GM12891 (cell line): ENCODE measurements around the gene GPS1.

Source experiments
- DNase-seq: peaks from one replicate; pipeline ENCODE4 v3.0.0; 2011; ENCODE audit warnings: low spot score; ENCODE audit not compliant: insufficient read length
- FAIRE-seq: peaks from 2 replicates; lab custom pipeline; 2011; peaks lifted over from hg19 to GRCh38; lab: Jason Lieb, UNC
- PAX5 ChIP-seq: IDR thresholded peaks from 2 replicates; pipeline ENCODE4 v1.6.1; 2011; ENCODE audit warnings: low read length, moderate library complexity, mild to moderate bottlenecking; ENCODE audit not compliant: insufficient read depth, severe bottlenecking
- POLR2A ChIP-seq: IDR thresholded peaks from 2 replicates; pipeline ENCODE4 v1.6.1; 2011; ENCODE audit warnings: low read depth, low read length, control low read depth
- POLR2AphosphoS5 ChIP-seq: IDR thresholded peaks from 2 replicates; pipeline ENCODE4 v1.6.1; 2011; ENCODE audit warnings: low read depth, low read length, control low read depth
- POU2F2 ChIP-seq: IDR thresholded peaks from 2 replicates; pipeline ENCODE4 v1.6.1; 2011; ENCODE audit warnings: low read depth, mild to moderate bottlenecking, control low read depth, low read length, moderate library complexity
- SPI1 ChIP-seq: IDR thresholded peaks from 2 replicates; pipeline ENCODE4 v1.6.1; 2011; ENCODE audit warnings: low read depth, low read length, control low read depth
- TAF1 ChIP-seq: IDR thresholded peaks from 2 replicates; pipeline ENCODE4 v1.6.1; 2011; ENCODE audit warnings: low read depth, low read length, control low read depth

The GPS1 gene

DNA sequence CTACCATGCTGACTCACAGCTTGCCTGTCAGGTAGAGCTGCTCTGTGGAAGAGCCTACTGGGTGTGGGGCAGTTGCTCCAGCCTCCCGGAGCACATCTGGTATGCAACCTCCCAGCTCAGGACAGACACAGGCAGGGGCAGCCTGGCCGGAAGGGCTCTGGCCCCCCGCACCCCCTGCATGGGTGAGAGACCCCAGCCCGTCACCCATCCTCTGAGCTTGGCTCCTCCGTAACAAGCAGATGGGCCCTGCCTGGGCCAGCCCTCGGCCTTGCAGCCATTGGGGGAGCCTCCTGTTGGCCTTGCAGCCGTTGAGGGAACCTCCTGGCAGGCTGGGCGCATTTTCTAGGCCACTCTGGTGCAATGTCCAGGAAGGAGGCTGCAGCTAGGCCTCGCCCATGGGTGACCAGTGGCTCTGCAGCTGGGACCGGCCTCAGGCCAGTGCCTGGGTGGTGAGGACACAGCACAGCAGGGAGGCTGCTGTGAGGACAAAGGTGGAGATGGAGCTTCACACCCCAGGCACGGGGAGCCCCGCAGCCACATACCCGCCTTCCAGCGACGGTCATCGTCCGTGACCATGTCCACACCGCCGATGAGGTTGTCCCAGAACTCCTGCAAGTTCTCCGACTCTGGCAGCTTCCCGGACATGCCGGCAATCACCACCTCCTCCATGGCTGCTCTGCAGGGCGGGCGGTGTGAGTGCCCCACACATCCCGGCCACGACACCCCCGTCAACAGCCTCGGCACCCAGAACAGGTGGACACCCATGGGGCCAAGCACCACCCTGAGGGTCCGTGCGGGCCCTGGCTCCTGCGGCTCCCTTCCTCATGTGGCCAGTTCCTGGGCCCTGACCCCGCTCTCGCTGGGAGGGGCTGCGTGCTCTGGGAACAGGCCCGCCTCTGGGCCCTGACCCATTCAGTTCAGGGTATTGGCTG lies 44.3 kb downstream of the GPS1 start:
- DNase-seq (no peak), FAIRE-seq (peak; percentile 66)
- TF ChIP-seq TAF1 (no peak), PAX5 (no peak), POU2F2 (no peak), POLR2AphosphoS5 (no peak), SPI1 (no peak), POLR2A (no peak)

DNA sequence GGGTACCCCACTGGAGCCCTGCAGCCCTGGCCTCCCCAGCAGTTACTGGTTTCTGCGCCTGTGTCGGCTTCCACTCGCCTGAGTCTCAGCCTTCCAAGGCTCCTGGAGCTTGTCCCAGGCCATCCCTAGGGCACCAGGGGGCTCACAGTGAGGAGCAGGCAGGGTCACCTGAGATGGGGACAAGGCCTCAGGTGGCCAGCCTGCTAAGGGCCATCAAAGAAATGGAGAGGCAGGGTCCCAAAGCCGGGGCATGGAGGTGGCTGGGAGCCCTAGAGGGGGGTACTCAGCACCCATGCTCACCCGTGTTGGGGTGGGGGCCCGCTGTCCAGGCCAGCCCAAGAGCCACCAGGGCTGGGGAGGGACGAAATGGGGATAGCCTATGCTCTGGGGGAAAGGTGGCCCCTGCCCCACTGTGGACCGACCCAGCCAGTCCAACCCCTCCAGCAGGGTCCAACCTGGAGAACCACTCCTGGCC lies 45.0 kb downstream of the GPS1 start:
- TF ChIP-seq POLR2A, result no peak
- no peak for TF ChIP-seq POU2F2
- no peak for TF ChIP-seq POLR2AphosphoS5
- no peak for TF ChIP-seq SPI1
- no peak for TF ChIP-seq TAF1
- DNase-seq, result no peak
- no peak for FAIRE-seq

DNA sequence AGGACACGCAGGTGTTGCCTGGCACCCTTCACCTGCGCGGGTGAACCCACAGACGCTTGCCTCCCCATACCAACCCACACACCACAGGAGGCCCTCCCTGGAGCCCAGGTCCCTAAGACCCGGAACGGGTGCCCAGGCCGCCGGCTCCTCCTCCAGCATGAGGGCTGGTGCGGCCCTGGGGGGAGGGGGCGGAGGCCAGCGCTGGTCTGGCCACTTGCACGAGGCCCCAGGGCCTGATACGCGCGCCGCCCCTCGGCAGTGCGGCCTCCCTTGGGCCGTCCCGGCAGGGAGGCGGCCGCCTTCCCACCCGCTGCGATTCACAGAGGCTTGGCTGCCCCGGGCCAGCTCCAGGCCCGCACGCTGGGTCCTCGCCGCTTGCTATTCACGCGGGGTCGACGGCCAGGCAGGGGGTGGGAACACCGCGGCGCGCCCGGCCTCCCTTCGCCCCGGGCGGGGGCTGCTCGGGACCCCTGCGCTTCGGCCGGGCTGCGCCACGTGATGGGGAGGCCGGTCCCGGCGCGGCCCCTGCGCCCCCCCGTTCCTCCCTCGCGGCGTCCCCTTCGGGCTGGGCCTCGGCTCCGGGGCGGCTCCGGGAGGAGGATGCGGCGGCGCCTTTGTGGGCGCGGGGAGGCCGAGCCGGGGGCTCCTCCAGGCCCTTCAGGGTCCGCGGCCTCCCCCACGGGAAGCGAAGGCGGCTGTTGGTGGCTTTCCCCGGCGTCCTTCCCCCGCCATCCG lies 45.7 kb downstream of the GPS1 start:
- DNase-seq (peak; percentile 74), FAIRE-seq (peak; percentile 85)
- TF ChIP-seq POLR2A (no peak), POU2F2 (no peak), SPI1 (no peak), POLR2AphosphoS5 (no peak), PAX5 (no peak), TAF1 (no peak)

DNA sequence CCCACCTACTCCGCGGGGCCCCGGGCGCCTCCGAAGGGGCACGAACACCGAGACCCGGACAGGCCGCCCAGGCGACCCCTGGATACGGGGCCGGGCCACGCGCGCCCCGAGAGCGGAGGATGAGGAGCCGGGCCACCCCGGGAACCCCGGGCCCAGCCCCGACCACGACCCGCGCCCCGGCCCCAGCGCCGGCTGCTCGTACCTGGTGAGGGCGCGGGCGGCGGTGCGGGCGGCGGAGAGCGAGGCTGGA lies 46.1 kb downstream of the GPS1 start:
- FAIRE-seq (no peak), DNase-seq (no peak)
- no peak for TF ChIP-seq POLR2A
- no peak for TF ChIP-seq SPI1
- TF ChIP-seq PAX5, result no peak
- TF ChIP-seq POU2F2, result no peak
- TF ChIP-seq POLR2AphosphoS5, result no peak
- TF ChIP-seq TAF1, result no peak

DNA sequence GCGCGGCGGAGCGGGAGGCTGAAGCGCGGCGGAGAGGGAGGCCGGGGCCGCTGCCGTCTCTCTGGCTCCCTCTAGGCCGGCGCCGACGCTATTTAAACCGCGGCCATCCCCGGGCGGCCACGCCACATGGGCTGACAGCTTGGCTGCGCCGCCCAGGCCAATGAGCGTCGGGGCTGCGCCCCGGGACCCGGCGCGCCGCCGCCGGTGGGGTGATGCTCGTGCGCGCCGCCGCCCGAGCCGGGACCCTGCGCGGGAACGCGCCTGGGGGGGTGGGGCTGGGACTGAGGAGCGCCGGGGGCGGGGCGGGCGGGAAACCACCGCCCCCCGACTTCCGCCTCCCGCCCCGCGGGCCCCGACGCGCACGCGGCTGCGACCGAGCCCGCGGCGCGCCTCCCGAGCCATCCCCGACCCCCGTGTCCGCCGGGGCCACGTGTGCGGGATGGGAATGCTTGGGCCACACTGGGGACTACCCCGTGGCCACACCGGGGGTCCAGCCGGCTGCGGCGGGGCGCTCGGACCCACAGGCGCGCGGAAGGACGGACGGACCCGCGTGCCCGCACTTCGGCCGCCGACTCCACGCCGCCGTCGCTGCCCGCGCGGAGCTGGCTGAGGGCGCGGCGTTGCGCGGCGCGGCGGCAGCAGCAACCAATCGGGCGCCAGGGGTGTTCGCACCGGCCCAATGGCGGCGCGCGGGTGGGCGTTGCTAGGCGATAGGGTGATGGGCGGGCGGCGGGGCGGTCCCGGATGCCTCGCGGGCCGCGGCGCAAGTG lies 46.7 kb downstream of the GPS1 start, which contains the start of gene FASN:
TSS of gene FASN (minus strand) at position 68 of the 770 bp plus-strand sequence. CDS start 1,791 bp downstream, outside the sequence.
- peak; percentile 91 for TF ChIP-seq POLR2AphosphoS5
- peak; percentile 94 for TF ChIP-seq POLR2A
- no peak for TF ChIP-seq PAX5
- TF ChIP-seq TAF1, result peak; percentile 89
- no peak for TF ChIP-seq SPI1
- peak; percentile 67 for TF ChIP-seq POU2F2
- peak; percentile 98 for FAIRE-seq

DNA sequence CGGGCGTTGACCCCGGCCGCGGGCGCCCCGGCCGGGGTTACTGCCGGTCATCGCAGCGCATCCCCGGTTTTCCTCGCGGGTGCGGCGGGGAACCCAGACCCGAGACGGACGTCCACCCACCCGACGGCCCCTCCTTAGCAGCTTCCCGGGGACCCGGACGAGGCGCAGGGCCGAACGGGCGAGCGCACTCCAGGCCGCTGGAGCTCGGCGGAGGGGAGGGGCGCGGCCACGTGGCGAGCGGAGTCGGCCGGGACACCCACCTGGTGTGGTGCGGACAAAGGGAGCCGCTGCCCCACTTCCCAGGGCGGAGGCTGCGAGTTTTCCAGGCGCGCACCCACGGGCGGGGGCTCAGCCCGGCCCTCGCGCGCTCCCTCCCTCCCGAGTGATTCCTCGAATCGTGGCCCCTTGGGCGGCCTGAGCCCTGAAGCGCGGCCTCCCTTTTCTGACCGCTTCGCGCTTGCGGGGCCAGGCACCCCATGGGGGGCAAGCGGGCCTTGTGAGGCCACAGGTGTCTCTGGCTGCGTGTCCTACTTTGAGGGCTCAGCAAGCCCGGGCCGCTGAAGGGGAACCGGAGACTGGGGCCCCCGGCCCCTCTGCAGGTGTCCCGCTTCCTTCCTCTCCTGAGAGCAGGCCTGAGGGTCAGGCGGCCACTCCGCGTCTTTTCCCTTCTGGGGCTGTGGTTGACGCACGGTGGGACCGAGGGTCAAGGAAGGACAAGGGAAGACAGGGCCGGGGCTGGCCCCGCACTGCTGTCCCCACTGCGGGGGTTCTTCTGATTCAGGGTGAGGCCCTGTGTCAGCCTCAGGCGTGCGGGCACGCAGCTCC lies 47.5 kb downstream of the GPS1 start:
- TF ChIP-seq POU2F2 (no peak), POLR2AphosphoS5 (0 out of 2 replicates have a peak, but pooled peaks have one; percentile 12)
- FAIRE-seq (no peak), DNase-seq (no peak)

More for the DNA sequence above, 46.7 kb downstream of the GPS1 start, which contains the start of gene FASN:
- peak; percentile 100 for DNase-seq

DNA sequence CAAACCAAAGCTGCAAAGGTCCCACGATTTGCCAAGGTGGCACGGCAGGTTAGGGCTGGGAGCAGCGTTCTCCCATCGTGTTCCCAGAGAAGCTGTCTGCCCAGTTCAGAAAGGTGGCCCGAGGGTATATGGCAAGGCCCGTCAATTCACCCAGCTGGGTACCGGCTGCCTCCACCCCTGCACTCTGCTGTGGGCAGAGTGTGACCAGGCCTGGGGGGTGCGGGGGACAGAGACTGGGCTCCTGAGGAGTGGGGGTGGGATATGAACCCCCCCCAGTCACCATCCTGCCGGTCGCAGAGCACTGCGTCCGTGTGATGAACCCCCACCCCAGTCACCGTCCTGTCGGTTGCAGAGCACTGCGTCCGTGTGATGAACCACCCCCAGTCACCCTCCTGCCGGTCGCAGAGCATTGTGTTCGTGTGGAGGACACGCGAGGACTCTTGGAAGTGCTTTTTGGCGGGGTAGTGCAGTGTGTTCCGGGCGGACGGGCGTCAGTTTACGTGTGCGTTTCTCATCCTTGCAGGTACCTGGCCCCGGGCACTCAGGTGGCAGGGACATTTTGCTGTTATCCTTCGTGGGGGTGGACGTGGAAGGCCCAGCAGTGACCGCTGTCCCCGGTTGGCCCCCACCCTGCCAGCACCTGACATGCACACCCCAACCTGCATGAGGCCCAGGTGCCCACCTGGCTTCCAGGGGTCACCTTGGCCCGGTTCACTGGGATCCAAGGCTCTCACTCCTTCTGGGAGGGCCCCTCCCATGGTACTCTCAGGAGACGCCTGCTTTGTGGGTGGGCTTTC lies 49.0 kb downstream of the GPS1 start:
- no peak for DNase-seq
- FAIRE-seq, result no peak
- no peak for TF ChIP-seq POLR2AphosphoS5
- no peak for TF ChIP-seq POU2F2
- peak; percentile 18; the same call in 1 of the 2 replicates for TF ChIP-seq POLR2A
- TF ChIP-seq SPI1, result no peak

DNA sequence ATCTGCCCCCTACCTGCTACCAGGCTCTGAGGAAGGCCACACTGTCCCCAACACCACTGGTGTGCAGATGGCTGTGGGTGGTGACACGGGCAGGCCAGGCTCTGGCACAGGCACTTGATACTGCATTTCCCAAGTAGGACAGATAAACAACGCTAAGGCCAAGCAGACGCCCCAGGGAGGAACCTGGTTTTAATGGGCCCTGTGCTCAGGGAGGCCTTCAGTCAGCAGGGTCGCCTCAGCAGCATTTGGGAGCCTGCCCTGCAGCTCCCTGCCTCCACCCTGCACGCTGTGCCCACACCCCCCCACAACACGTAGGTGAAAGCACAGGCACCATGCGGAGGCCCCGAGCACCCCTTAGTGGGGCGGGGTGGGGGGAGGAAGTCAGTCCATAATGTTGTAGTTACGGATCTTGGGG lies 49.6 kb downstream of the GPS1 start:
- FAIRE-seq (no peak), DNase-seq (no peak)
- TF ChIP-seq SPI1, result no peak
- no peak for TF ChIP-seq POLR2AphosphoS5
- TF ChIP-seq POLR2A, result no peak
- TF ChIP-seq PAX5, result no peak
- no peak for TF ChIP-seq TAF1
